BLaER1 treated with 17β-estradiol and CSF1 and Interleukin-3, amounts not matched to agents 10 nM and 100 nM (cell line): Measurements from ENCODE around the gene EPHB1.

Experiments used
- H3K27ac ChIP-seq, 11 experiments: shearing (Covaris generic); formaldehyde crosslinking; 2 replicates each; pipeline ENCODE4 v1.8.1; 2022
- H3K27me3 ChIP-seq, 11 experiments: shearing (Covaris generic); formaldehyde crosslinking; 2 replicates each; pipeline ENCODE4 v1.8.1; 2022
- H3K36me3 ChIP-seq, 11 experiments: shearing (Covaris generic); formaldehyde crosslinking; 2 replicates each; pipeline ENCODE4 v1.8.1; 2022
- H3K4me1 ChIP-seq, 10 experiments: shearing (Covaris generic); formaldehyde crosslinking; 2 replicates each; pipeline ENCODE4 v1.8.1; 2022
- H3K4me2 ChIP-seq, 11 experiments: shearing (Covaris generic); formaldehyde crosslinking; 2 replicates each; pipeline ENCODE4 v1.8.1; 2022
- H3K4me3 ChIP-seq, 10 experiments: shearing (Covaris generic); formaldehyde crosslinking; 2 replicates each; pipeline ENCODE4 v1.8.1; 2022
- H3K9ac ChIP-seq, 11 experiments: shearing (Covaris generic); formaldehyde crosslinking; 2 replicates each; pipeline ENCODE4 v1.8.1; 2022
- H3K9me3 ChIP-seq, 11 experiments: shearing (Covaris generic); formaldehyde crosslinking; replicated peaks in 1 of 11; 2 replicates each; pipeline ENCODE4 v1.8.1; 2022
- H4K20me1 ChIP-seq, 11 experiments: shearing (Covaris generic); formaldehyde crosslinking; 2 replicates each; pipeline ENCODE4 v1.8.1; 2022
- Cebpa-rat ChIP-seq, 11 experiments: shearing (Covaris generic); IDR thresholded peaks; 2 replicates each; pipeline ENCODE4 v1.8.1; 2022

EPHB1 gene

DNA sequence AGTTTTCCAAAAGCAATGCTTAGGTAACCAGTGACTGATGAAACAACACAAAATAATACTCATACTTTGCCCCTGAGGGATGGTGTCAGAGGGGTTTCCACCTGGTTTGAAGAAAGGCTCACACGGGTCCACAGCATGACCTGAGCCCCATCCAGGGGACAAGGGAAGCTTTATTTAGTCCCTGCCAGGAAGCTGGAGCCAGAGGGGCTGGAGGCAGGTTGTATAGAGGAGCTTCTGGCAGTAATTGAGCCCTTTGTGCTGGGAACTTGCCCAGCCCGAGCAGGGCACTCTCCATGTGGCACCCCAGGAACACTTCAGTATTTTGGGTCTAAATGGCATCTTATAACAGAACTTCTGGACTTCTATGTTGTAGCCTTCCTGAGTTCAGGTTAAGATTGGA is 39.2 kb upstream of the EPHB1 start:
- Histone ChIP-seq H4K20me1 (no peaks in the 10 kb centered on the region), H3K4me2 (no peak overlapping the region), H3K4me1 (peaks cover 0 to 4% (median 0%) of the 10 kb centered on the region in 10 experiments; a peak in 1 of 20 replicates), H3K27ac (no peak overlapping the region), H3K36me3 (no peaks in the 10 kb centered on the region), H3K27me3 (no peaks in the 10 kb centered on the region), H3K9me3 (no peaks in the 10 kb centered on the region), H3K9ac (no peak overlapping the region), H3K4me3 (no peak overlapping the region)
- TF ChIP-seq Cebpa-rat (IDR thresholded peaks at IDR 0.05), result no peak

DNA sequence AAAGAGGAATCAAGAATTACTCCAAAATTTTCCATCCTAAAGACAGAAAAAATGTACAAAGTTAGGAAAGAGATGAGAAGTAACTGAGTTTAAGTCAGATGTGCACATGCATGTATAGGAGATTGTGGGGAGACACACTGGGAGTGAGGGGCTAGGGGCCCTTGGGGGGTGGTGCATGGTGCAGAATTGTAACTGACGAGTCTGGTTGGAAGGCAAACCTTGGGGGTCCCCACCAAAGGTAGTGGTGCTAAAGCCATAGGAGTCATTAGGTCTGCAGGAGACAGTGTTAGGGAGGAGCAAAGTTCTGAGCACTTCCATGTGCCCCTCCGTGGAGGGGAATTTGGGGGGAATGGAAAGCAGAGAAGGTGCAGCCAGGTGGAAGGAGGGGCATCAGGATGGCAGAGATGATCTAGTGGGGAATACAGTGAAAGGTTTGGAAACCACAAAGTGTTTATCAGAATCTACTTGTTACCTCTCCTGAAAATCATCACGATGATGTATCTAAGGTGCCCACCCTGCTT is 37.5 kb upstream of the EPHB1 start:
- no peaks in the 10 kb centered on the region for H3K36me3 ChIP-seq
- H3K9me3 ChIP-seq, result no peaks in the 10 kb centered on the region
- H3K9ac ChIP-seq, result no peak overlapping the region
- no peaks in the 10 kb centered on the region for H3K27me3 ChIP-seq
- peaks cover 0 to 4% (median 0%) of the 10 kb centered on the region in 10 experiments; a peak in 1 of 20 replicates for H3K4me1 ChIP-seq
- no peak overlapping the region for H3K4me3 ChIP-seq
- no peaks in the 10 kb centered on the region for H4K20me1 ChIP-seq
- no peak for TF ChIP-seq Cebpa-rat (IDR thresholded peaks at IDR 0.05)
- no peak overlapping the region for H3K4me2 ChIP-seq
- H3K27ac ChIP-seq, result no peak overlapping the region

DNA sequence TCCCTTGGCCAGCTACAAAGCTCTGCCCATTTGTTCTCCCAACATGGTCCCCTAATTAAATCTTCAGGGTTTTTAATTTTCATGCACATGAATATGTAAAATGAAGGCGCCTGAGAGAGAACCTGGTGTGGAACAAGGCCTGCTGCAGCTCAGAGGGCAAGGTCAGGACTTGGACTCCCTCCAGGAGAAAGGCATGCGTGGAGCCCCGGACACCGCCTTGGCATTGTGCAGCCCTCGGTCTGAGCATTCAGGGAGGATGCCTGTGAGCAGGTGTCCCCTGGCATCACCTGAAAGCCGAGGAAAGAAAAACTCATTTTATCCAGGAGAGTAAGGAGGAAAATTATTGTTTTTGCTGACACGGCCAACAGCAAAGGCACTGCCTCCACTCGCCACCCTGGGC is 33.8 kb upstream of the EPHB1 start:
- Histone ChIP-seq H3K36me3 (no peaks in the 10 kb centered on the region), H3K4me1 (no peaks in the 10 kb centered on the region), H3K27ac (no peak overlapping the region)

DNA sequence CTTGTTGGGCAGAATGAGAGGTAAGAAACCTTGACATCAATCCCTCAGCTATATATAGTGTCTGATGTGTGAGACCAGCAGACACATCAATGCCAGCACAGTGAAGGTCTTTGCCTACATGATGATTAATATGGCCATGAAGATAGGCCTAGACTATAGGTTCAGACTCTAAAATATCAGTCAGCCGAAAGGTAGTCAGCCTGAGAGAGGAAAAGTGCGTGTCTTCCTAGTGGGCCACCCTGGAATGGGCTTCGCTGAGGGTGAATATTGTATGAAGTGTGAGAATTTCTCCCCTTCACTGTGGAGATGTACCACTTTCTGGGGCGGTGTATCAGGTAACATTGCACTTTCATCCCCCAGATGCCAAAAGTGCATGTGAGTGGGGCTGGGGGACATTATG is 33.0 kb upstream of the EPHB1 start:
- Histone ChIP-seq H4K20me1 (no peaks in the 10 kb centered on the region), H3K9me3 (no peaks in the 10 kb centered on the region)
- no peak for TF ChIP-seq Cebpa-rat (IDR thresholded peaks at IDR 0.05)

More for the DNA sequence above, 33.8 kb upstream of the EPHB1 start:
- no peak for TF ChIP-seq Cebpa-rat (IDR thresholded peaks at IDR 0.05)
- no peak overlapping the region for H3K9ac ChIP-seq
- H3K27me3 ChIP-seq, result no peaks in the 10 kb centered on the region
- no peak overlapping the region for H3K4me2 ChIP-seq
- H4K20me1 ChIP-seq, result no peaks in the 10 kb centered on the region
- no peak overlapping the region for H3K4me3 ChIP-seq
- H3K9me3 ChIP-seq, result no peaks in the 10 kb centered on the region

DNA sequence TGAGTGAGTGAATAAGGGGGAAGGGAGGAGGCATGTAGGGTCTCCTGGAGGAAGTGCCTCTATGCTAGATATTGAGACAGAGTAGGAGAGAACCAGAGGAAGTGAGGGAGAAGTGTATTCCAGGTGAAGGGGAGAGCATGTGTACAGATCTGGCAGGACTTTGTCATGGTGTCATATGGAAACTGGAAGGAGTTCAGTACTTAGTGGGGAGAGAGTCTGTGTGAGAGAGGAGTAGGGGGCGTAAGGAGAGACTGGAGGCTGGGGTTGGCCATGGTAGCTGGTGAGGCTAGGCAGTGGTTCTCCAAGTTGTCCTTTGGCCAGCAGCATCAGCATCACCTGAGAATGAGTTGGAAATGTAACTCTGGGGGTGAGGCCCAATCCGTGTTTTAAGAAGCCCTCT is 29.6 kb upstream of the EPHB1 start:
- H3K4me2 ChIP-seq, result no peak overlapping the region
- H3K27ac ChIP-seq, result no peak overlapping the region
- H3K4me3 ChIP-seq, result no peak overlapping the region
- no peaks in the 10 kb centered on the region for H3K27me3 ChIP-seq
- no peaks in the 10 kb centered on the region for H4K20me1 ChIP-seq
- no peak for TF ChIP-seq Cebpa-rat (IDR thresholded peaks at IDR 0.05)
- H3K9me3 ChIP-seq, result no peaks in the 10 kb centered on the region
- H3K4me1 ChIP-seq, result no peaks in the 10 kb centered on the region
- no peak overlapping the region for H3K9ac ChIP-seq
- H3K36me3 ChIP-seq, result no peaks in the 10 kb centered on the region

More for the DNA sequence above, 33.0 kb upstream of the EPHB1 start:
- no peak overlapping the region for H3K4me3 ChIP-seq
- H3K4me2 ChIP-seq, result no peak overlapping the region
- H3K9ac ChIP-seq, result no peak overlapping the region
- no peaks in the 10 kb centered on the region for H3K27me3 ChIP-seq
- no peaks in the 10 kb centered on the region for H3K4me1 ChIP-seq
- H3K36me3 ChIP-seq, result no peaks in the 10 kb centered on the region
- H3K27ac ChIP-seq, result no peak overlapping the region

DNA sequence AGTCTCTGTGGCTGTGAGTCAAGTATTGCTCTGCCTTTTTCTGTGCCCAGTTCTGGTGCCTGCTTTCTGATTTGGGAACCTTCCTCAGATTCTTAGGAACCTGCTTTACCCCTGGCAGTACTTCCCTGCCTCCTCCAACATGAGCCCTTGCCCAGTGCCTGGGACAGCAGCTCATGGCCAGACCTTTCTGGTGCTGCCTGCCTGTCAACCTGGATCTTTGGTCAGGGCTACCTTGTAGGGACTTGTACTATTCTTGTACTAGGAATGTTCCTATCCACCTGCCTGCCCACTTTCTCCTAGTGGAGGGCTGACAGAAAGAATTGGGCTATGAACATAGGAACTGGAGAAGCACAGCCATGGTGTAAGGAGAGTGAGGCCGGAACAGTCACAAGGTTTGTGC is 28.8 kb upstream of the EPHB1 start:
- Histone ChIP-seq H3K4me2 (no peak overlapping the region), H3K9ac (no peak overlapping the region), H3K27me3 (no peaks in the 10 kb centered on the region), H3K27ac (no peak overlapping the region), H3K4me3 (no peak overlapping the region), H3K4me1 (no peaks in the 10 kb centered on the region), H3K36me3 (no peaks in the 10 kb centered on the region), H4K20me1 (no peaks in the 10 kb centered on the region), H3K9me3 (peaks cover 0 to 3% (median 0%) of the 10 kb centered on the region in 11 experiments; a peak in 1 of 22 replicates)
- TF ChIP-seq Cebpa-rat (IDR thresholded peaks at IDR 0.05), result no peak

DNA sequence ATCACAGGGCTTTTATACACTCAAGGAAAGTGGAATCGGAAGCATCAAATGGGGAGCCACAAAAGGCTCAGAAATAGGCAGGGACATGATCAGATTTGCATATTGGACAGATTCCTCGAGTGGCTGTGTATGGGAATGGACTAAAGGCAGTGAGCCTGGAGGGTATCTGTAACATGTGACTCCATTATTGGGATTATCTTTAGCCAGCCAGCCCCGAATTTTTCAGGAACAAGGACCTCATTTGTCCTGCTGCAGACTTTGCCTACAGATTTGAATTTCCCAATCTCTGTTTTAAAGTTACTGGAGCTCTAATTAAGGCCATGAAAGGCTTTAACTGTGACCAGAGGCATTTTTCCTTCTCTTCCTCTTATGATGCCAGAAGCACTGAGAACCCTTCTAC is 26.9 kb upstream of the EPHB1 start:
- no peak for TF ChIP-seq Cebpa-rat (IDR thresholded peaks at IDR 0.05)
- Histone ChIP-seq H3K27ac (no peak overlapping the region), H3K9me3 (peaks cover 0 to 4% (median 0%) of the 10 kb centered on the region in 11 experiments; a peak in 1 of 22 replicates)

DNA sequence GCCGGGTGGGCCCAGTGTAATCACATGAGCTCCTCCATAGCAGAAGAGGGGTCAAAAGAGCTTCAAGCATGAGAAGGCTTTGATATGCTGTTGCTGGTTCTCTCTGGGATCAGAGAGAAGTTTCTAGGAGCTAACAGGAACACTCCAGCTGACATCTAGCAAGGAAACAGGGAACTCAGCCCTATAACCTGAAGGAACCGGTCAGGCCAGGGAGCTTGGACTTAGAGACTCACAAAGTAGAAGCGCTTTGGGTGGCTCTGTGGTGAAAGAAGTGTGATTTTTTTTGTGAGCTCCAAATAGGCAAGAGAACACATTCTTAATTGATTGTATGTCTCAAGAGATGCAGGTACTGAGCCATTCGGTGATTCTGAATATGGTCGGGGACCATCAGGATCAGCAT is 26.2 kb upstream of the EPHB1 start:
- no peaks in the 10 kb centered on the region for H4K20me1 ChIP-seq
- no peaks in the 10 kb centered on the region for H3K27me3 ChIP-seq
- H3K9me3 ChIP-seq, result peaks cover 0 to 4% (median 0%) of the 10 kb centered on the region in 11 experiments; a peak in 1 of 22 replicates
- H3K27ac ChIP-seq, result no peak overlapping the region
- H3K36me3 ChIP-seq, result no peaks in the 10 kb centered on the region
- H3K4me1 ChIP-seq, result no peaks in the 10 kb centered on the region
- H3K9ac ChIP-seq, result no peak overlapping the region
- H3K4me2 ChIP-seq, result no peak overlapping the region
- H3K4me3 ChIP-seq, result no peak overlapping the region
- no peak for TF ChIP-seq Cebpa-rat (IDR thresholded peaks at IDR 0.05)

More for the DNA sequence above, 26.9 kb upstream of the EPHB1 start:
- Histone ChIP-seq H4K20me1 (no peaks in the 10 kb centered on the region), H3K9ac (no peak overlapping the region), H3K36me3 (no peaks in the 10 kb centered on the region), H3K27me3 (no peaks in the 10 kb centered on the region), H3K4me2 (no peak overlapping the region), H3K4me3 (no peak overlapping the region), H3K4me1 (no peaks in the 10 kb centered on the region)

DNA sequence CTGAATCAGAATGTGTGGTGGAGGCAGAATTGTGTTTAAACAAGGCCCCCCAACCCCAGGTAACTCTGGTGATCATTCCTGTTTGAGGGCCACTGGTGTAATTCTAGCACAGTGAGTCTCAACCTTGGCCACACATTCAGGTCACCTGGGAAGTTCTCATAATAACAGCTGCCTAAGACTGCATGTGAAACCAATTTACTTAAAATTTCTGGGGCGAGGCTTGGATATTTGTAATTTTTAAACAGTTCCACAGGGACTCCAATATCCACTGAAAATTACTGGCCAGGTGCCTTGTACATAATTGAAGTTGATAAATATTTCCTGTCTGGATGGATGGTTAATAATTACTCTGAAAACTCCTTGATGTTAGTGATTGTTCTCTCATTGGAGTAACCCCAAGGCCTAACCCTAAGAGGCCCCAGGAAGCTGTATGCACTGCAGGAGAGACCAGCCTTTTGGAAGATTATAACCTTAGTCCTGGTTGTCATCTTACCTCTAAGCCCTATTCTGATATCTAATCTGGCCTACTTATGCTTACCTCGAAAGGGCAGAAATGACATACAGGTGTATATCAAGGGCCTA is 25.7 kb upstream of the EPHB1 start:
- Histone ChIP-seq H3K4me1 (no peaks in the 10 kb centered on the region), H3K9me3 (peaks cover 0 to 4% (median 0%) of the 10 kb centered on the region in 11 experiments; a peak in 1 of 22 replicates), H3K27me3 (no peaks in the 10 kb centered on the region), H3K9ac (no peak overlapping the region), H3K36me3 (no peaks in the 10 kb centered on the region), H3K27ac (no peak overlapping the region), H3K4me2 (no peak overlapping the region), H3K4me3 (no peak overlapping the region), H4K20me1 (no peaks in the 10 kb centered on the region)
- TF ChIP-seq Cebpa-rat (IDR thresholded peaks at IDR 0.05), result no peak

DNA sequence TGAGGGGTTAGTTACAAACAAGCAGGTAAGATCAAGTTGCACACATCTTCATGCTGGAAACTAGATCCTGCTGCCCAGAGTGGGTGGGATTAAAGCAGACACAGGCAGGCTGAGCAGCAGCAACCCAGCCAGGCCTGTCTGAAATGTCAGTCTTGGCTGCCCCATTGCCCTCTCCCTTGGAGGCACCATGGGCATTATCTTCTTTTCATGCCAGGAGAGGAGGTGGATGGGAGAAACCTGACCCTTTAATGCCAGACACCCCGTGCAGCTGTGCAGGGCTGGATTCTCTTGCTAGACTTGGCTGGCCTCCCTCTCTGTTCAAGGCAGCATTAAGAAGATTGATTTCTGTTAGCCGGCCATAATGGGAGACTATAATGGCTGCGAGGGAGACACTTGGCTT is 23.0 kb upstream of the EPHB1 start:
- H3K4me1 ChIP-seq, result no peaks in the 10 kb centered on the region
- no peak for TF ChIP-seq Cebpa-rat (IDR thresholded peaks at IDR 0.05)
- no peaks in the 10 kb centered on the region for H4K20me1 ChIP-seq
- no peak overlapping the region for H3K27ac ChIP-seq
- H3K9ac ChIP-seq, result no peak overlapping the region
- no peaks in the 10 kb centered on the region for H3K36me3 ChIP-seq
- no peak overlapping the region for H3K4me3 ChIP-seq
- peaks cover 0 to 4% (median 0%) of the 10 kb centered on the region in 11 experiments; a peak in 1 of 22 replicates for H3K9me3 ChIP-seq
- no peak overlapping the region for H3K4me2 ChIP-seq
- H3K27me3 ChIP-seq, result no peaks in the 10 kb centered on the region
